Activated T-cell treated with anti-CD3 and anti-CD28 coated beads for 4 hours (primary cell): ENCODE data around the gene FAM89A.
"Not testable (repeated sequence)": the region's sequence is repeated elsewhere in the genome, so short reads cannot be mapped to it uniquely, and the experiment has no call there.

Experiments
- DNase-seq: peaks from one replicate; pipeline ENCODE4 v3.0.0-alpha.2; 2020

The FAM89A gene

GRCh38 chr1:231053493-231054162 is 13.6 kb upstream of the FAM89A start:
- DNase-seq = no peak

GRCh38 chr1:231052777-231053176 is 12.7 kb upstream of the FAM89A start:
- no peak for DNase-seq

DNA sequence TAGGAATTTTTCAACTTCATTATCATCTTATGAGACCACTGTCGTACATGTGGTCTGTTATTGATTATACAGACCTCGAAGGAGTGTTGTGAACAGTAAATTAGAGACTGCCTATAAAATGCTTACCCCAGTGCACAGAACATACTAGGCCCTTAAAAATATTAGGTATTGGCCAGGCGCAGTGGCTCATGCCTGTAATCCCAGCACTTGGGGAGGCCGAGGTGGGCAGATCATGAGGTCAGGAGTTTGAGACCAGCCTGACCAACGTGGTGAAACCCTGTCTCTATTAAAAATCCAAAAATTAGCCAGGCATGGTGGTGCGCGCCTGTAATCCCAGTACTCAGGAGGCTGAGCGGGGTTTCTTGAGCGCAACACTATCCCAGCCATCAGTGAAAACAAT is 10.9 kb upstream of the FAM89A start:
- DNase-seq = not testable (repeated sequence)

GRCh38 chr1:231050395-231050794 is 10.3 kb upstream of the FAM89A start:
- no peak for DNase-seq

- no peak for DNase-seq
These were observed 9.3 kb upstream of the FAM89A start for GRCh38 chr1:231049121-231049979.

DNA sequence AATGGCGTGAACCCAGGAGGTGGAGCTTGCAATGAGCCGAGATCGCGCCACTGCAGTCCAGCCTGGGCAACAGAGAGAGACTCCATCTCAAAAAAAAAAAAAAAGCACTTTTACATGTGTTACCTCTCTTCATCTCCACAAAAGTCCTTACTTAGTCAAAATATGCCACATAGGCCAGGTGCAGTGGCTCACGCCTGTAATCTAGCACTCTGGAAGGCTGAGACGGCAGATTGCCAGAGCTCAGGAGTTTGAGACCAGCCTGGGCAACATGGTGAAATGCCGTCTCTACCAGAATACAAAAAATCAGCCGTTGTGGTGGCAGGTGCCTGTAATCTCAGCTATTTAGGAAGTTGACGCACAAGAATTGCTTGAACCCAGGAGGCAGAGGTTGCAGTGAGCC is 8.4 kb upstream of the FAM89A start:
- not testable (repeated sequence) for DNase-seq

DNA sequence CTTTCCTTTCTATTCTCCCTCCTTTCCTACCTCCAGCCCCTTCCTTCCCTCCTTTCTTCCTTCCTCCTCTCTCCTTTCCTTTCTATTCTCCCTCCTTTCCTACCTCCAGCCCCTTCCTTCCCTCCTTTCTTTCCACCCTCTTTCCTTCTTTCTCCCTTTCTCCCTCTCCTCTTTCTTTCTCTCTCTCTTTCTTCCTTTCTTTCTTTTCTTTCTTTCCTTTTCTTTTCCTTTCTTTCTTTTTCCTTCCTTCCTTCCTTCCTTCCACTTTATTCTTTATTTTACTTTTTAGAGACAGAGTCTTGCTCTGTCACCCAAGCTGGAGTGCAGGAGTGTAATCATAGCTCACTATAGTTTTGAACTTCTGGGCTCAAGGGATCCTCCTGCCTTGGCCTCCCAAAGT is 7.5 kb upstream of the FAM89A start:
- DNase-seq = not testable (repeated sequence)

DNA sequence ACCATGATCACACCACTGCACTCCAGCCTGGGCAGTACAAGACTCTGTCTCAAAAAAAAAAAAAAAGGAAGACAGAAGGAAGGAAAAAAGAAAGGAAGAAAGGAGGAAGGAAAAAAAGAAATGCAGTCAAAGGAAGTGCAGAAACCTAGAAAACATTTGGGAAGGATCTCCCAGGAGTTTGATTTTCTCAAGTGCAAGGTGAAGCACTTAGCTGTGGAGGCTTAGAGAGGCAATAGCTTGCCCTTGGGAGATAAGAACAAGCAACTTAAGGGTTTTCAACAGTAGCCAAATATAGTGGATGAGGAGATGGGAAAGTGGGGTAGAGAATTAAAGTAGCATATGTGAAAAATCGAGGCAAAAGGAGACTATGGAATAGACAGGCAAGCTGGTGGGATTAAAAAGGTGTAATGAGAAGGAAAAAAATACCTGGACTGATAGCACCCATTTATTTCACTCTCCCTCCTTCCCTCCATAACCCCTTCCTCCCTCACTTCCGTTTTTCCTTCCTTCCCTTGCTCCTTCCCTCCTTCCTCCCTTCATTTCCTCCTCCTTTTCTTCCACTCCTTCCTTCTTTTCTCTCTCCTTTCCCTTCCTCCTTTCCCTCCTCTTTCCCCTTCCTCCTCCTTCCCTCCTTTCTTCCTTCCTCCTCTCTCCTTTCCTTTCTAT is 6.8 kb upstream of the FAM89A start:
- no peak for DNase-seq

DNA sequence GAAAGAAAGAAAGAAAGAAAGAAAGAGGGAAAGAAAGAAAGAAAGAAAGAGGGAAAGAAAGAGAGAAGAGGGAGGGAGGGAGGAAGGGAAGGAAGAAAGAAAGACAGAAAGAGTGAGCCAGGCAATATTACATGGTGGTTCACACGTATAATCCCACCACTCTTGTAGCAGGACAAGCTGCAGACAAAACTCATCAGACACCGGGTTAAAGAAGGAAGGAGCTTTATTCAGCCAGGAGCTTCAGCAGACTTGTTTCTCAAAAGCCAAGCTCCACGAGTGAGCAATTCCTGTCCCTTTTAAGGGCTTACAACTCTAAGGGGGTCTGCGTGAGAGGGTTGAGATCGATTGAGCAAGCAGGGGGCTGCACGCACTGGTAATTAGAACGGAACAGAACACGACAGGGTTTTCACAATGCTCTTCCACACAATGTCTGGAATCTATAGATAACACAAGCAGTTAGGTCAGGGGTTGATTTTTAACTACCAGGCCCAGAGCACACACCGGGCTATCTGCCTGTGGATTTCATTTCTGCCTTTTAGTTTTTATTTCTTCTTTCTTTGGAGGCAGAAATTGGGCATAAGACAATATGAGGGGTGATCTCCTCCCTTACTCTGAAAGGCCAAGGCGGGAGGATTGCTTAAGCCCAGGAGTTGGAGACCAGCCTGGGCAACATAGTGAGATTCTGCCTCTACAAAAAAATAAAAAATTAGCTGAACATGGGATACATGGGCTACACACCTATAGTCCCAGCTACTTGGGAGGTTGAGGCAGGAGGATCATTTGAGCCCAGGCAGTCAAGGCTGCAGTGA is 6.1 kb upstream of the FAM89A start:
- not testable (repeated sequence) for DNase-seq

- DNase-seq = no peak
These were observed 5.2 kb upstream of the FAM89A start for GRCh38 chr1:231045286-231045685.

GRCh38 chr1:231044588-231044987 is 4.5 kb upstream of the FAM89A start:
- DNase-seq = no peak

DNA sequence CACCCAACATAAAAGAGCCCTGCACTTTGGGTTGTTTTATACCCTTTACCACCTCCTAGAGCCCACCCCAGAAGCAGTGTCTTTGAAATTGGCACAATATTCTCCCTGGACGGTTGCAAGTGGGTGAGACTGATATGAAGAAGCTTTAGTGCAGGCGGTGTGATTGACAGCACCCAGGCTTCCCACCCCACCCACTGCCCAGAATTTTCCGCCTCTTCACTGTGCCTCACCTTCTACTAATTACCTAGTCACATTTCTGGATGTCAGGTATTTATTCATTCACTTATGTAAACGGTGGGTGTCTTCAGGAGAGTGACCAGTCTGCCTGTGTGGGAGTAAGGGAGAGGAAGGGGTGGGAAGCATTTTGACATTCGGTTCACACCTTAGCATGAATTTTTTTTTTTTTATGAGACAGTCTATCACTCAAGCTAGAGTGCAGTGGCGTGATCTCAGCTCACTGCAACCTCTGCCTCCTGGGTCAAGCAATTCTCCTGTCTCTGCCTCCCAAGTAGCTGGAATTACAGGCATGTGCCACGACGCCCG is 1.7 kb upstream of the FAM89A start:
- no peak for DNase-seq

- no peak for DNase-seq
These were observed 1.0 kb upstream of the FAM89A start for GRCh38 chr1:231040800-231041718.

DNA sequence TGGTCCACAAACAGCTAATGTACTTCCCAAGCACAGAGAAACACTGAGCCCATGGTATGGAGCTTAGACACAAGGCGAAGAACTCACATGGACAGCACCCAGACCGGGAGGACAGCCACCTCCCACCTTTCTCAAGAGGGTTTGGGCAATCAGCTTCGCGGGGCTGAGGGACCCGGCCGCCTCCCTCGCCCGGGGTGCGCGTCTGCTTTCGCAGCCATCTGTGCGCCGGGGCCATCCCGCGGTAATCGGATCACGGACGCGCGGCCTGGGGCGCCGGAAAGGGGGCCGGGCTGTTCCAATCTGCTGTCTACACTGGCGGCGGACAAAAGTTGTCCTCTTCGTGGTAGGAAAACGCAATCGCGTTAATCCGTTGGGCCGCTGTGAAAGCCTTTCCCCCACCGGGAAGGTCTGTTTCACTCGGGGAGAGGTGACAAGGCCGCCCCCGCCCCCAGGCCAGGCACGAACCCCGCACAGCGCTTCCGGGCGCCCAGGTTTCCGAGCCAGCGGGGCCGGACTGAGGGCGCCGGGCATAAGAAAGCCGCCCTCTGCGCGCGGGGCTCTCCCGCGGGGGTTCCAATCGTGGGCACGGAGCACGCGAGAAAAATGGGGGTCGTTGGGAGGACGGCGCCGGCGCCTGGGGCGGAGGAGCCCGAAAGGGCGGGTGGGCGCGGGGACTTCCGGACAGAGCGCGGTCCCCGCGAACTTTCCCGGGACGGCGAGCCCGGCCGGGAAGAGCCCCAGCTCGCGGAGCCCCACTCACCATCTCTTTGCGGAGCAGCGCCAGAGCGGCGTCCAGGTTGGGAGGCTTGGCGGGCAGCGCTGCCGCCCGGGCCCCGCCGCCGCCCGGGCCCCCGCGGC is 664 bp downstream of the FAM89A start:
- DNase-seq = peak; percentile 15

- no peak for DNase-seq
These were observed 2.2 kb downstream of the FAM89A start for GRCh38 chr1:231037585-231038517.

DNA sequence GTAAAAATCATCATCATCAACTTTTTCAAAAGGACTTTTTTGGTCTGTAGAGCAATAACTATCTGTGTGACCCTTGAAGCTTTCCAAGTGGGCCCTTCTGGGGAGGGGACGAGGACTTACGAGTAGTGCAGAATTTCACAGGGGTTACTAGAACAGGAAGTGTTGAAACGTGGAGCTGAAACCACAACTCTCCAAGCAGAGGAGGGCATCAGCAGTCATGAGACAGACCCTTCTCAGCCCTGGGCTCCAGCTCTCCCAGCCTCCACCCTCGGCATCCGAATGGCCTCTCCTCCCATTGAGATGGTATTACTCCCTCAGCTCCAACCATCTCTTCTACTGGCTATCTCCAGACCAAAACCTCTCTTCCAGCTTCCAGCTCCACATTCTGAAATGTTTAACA is 3.6 kb downstream of the FAM89A start:
- DNase-seq = no peak

DNA sequence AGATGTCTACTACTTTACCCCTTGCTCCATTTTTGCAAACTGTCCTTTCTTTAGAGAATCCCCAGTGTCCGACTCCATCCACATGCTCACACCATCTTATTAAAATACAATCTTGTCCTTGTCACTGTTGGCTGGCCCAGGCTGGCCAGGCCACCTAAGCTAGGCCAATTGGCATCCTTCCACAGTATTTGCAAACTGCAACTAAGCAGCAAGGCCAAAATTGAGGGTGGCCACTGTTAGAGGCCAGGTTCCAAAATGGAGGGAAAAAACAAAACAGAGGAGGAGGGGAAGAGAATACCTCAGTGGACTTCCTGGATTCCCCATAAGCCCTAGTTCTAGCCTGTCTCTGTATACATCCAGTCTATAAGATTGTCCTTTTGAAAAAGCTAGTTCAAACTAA is 4.3 kb downstream of the FAM89A start:
- no peak for DNase-seq

- no peak for DNase-seq
These were observed 7.1 kb downstream of the FAM89A start for GRCh38 chr1:231032963-231033362.

GRCh38 chr1:231029841-231030240 is 10.2 kb downstream of the FAM89A start:
- no peak for DNase-seq
